CD14-positive monocyte (primary cell): ENCODE measurements around the gene BRD3OS. TPM values are rescaled to one million over a fixed set of nuclear protein-coding genes. Genes with fewer than 3 reads are reported as not detected.

Experiments
- DNase-seq, 3 donors: peaks; one replicate each; pipeline ENCODE4 v3.0.0-alpha.2; 2011 to 2022
- H2AFZ ChIP-seq: 2 replicates; pipeline ENCODE4 v1.6.0; 2012; ENCODE audit warnings: mild to moderate bottlenecking, low read depth, low read length, inconsistent platforms; ENCODE audit not compliant: insufficient read depth, poor library complexity, severe bottlenecking
- H3K27ac ChIP-seq, 2 donors: 1 replicate in 1 of 2; 2 replicates in 1 of 2; pipeline ENCODE4 v1.5.1; 2012 to 2013; ENCODE audit warnings: low read length in 2 of 2, control low read depth in 1 of 2, inconsistent platforms in 1 of 2, low read depth in 1 of 2, mild to moderate bottlenecking in 1 of 2
- H3K27me3 ChIP-seq, 2 donors: one replicate each; pipeline versions ENCODE4 v1.6.0 to v1.6.1; 2011 to 2013; ENCODE audit warnings: low read length in 2 of 2; ENCODE audit not compliant: control insufficient read depth in 2 of 2, insufficient read depth in 2 of 2
- H3K36me3 ChIP-seq, 2 donors: replicated peaks in 1 of 2; 1 replicate in 1 of 2; 2 replicates in 1 of 2; pipeline versions ENCODE4 v1.5.1 to v1.6.1; 2012 to 2013; ENCODE audit warnings: low read length in 2 of 2, control low read depth in 1 of 2, inconsistent platforms in 1 of 2, mild to moderate bottlenecking in 1 of 2; ENCODE audit not compliant: insufficient read depth in 2 of 2, control insufficient read depth in 1 of 2
- H3K4me1 ChIP-seq, 2 donors: 1 replicate in 1 of 2; 2 replicates in 1 of 2; pipeline versions ENCODE4 v1.5.1 to v1.6.1; 2012 to 2013; ENCODE audit warnings: low read length in 2 of 2, control low read depth in 1 of 2, inconsistent platforms in 1 of 2, mild to moderate bottlenecking in 1 of 2, moderate library complexity in 1 of 2; ENCODE audit not compliant: insufficient read depth in 2 of 2, control insufficient read depth in 1 of 2
- H3K4me2 ChIP-seq: replicated peaks from 2 replicates; pipeline ENCODE3; 2012; ENCODE audit warnings: low read length, moderate library complexity, mild to moderate bottlenecking; ENCODE audit not compliant: poor library complexity, severe bottlenecking; ENCODE audit errors: extremely low read depth
- H3K4me3 ChIP-seq, 3 experiments: fragments of 200-600 bp in 1 of 3; sonication (generic) in 1 of 3; replicated peaks in 1 of 3; 1 replicate in 2 of 3; 2 replicates in 1 of 3; pipeline ENCODE4 v1.5.1; 2011 to 2013; ENCODE audit warnings: low read length in 3 of 3, mild to moderate bottlenecking in 3 of 3, control low read depth in 2 of 3, low read depth in 2 of 3, inconsistent platforms in 1 of 3, moderate library complexity in 1 of 3
- H3K79me2 ChIP-seq: 2 replicates; pipeline ENCODE4 v1.6.0; 2012; ENCODE audit warnings: mild to moderate bottlenecking, control low read depth, inconsistent platforms, low read length, moderate library complexity; ENCODE audit not compliant: insufficient read depth
- H3K9ac ChIP-seq: 2 replicates; pipeline ENCODE4 v1.6.0; 2017; ENCODE audit warnings: low read length, mild to moderate bottlenecking; ENCODE audit not compliant: insufficient read depth, poor library complexity, severe bottlenecking
- H3K9me3 ChIP-seq, 2 donors: replicated peaks in 1 of 2; 1 replicate in 1 of 2; 2 replicates in 1 of 2; pipeline versions ENCODE4 v1.5.1 to v1.6.1; 2012 to 2013; ENCODE audit warnings: low read length in 2 of 2, control low read depth in 1 of 2; ENCODE audit not compliant: control insufficient read depth in 1 of 2, insufficient read depth in 1 of 2
- H4K20me1 ChIP-seq: 2 replicates; pipeline ENCODE4 v1.6.0; 2012; ENCODE audit warnings: mild to moderate bottlenecking, low read length, control low read depth, moderate library complexity; ENCODE audit not compliant: insufficient read depth
- H3K27ac Mint-ChIP-seq, 7 donors: one replicate each; pipeline ENCODE4 v1.8.0; 2020; ENCODE audit warnings: mild to moderate bottlenecking in 7 of 7, mixed read lengths in 7 of 7, moderate library complexity in 6 of 7, inconsistent platforms in 2 of 7
- H3K27me3 Mint-ChIP-seq, 3 donors: one replicate each; pipeline ENCODE4 v1.8.0; 2021 to 2022; ENCODE audit warnings: low read depth in 3 of 3, mild to moderate bottlenecking in 3 of 3, mixed read lengths in 3 of 3, moderate library complexity in 3 of 3, inconsistent platforms in 1 of 3
- H3K36me3 Mint-ChIP-seq, 2 donors: one replicate each; pipeline ENCODE4 v1.8.0; 2020; ENCODE audit warnings: mixed read lengths in 2 of 2, inconsistent platforms in 1 of 2, mild to moderate bottlenecking in 1 of 2
- H3K4me1 Mint-ChIP-seq: one replicate; pipeline ENCODE4 v1.8.0; 2020; ENCODE audit warnings: mild to moderate bottlenecking, mixed read lengths
- H3K4me3 Mint-ChIP-seq, 2 donors: one replicate each; pipeline ENCODE4 v1.8.0; 2020; ENCODE audit warnings: mild to moderate bottlenecking in 2 of 2, mixed read lengths in 2 of 2, moderate library complexity in 1 of 2
- H3K9me3 Mint-ChIP-seq, 7 donors: one replicate each; pipeline ENCODE4 v1.8.0; 2020 to 2022; ENCODE audit warnings: mixed read lengths in 7 of 7, mild to moderate bottlenecking in 6 of 7, moderate library complexity in 6 of 7, inconsistent platforms in 2 of 7
- CTCF ChIP-seq: fragments of 200-600 bp; IDR thresholded peaks from one replicate; pipeline ENCODE4 v1.8.0; 2022; ENCODE audit warnings: antibody characterized with exemption, mild to moderate bottlenecking
- WGBS: methylation state at CpG from one replicate; pipeline ENCODE4 v1.1.5; 2013; ENCODE audit warnings: missing lambda C conversion rate; ENCODE audit not compliant: insufficient coverage; 5-methylcytosine and 5-hydroxymethylcytosine counted together
- intact Hi-C, 2 donors: fragments of 100-400 bp; cut with micrococcal nuclease; formaldehyde crosslinking; loops; one replicate each; pipeline versions ENCODE4 v1.15.0 to v1.15.1; 2023
- polyA plus RNA-seq, 3 donors: library from polyadenylated mRNA; depleted of rRNA in 1 of 3; unstranded in 2 of 3; stranded (reverse) in 1 of 3; fragments of 300-500 nt in 2 of 3; fragments of >200 nt in 1 of 3; fragmentation: Illumina TruSeq in 2 of 3; gene quantifications; 1 replicate in 2 of 3; 2 replicates in 1 of 3; pipeline ENCODE4 v1.2.3, GENCODE V29; 2012 to 2021

Gene BRD3OS
- polyA plus RNA-seq, 3 donors: 2.9 to 6.8 (median 6.6) TPM

GRCh38 chr9:133992780-133993634 is 32.3 kb upstream of the BRD3OS start:
- intact Hi-C loops: loop anchor here in 1 of 2 donors (1.0 to 5.0 kb wide), 2 partner anchors 36 to 200 kb away; no protein-coding TSS in a partner anchor
- Histone ChIP-seq H3K36me3 (no peaks in the 10 kb centered on the region), H3K4me2 (peak overlapping the region; percentile 96), H3K27me3 (peaks cover 0 to 15% of the 10 kb centered on the region in 2 donors), H3K9ac (peak overlapping the region; percentile 75), H3K4me1 (peaks cover 26 to 39% of the 10 kb centered on the region in 2 donors), H4K20me1 (peaks cover 31% of the 10 kb centered on the region), H2AFZ (peak overlapping the region; percentile 93), H3K9me3 (no peaks in the 10 kb centered on the region), H3K4me3 (peak overlapping the region; percentile 62 to 91 (median 64)), H3K27ac (peak overlapping the region; percentile 7 to 79), H3K79me2 (peaks cover 27% of the 10 kb centered on the region)
- DNase-seq: peak; percentile 51 to 54 (median 51)
- peaks cover 0 to 6% (median 0%) of the 10 kb centered on the region in 7 donors for H3K9me3 Mint-ChIP-seq
- H3K4me3 Mint-ChIP-seq: peak overlapping the region; percentile 74 to 84
- H3K27ac Mint-ChIP-seq: peak overlapping the region in 3 of 7 donors; percentile 22 to 64 (median 30)
- TF ChIP-seq CTCF: peak; percentile 57
- peaks cover 22 to 29% (median 23%) of the 10 kb centered on the region in 3 donors for H3K27me3 Mint-ChIP-seq
- peaks cover 33% of the 10 kb centered on the region for H3K4me1 Mint-ChIP-seq
- 1% methylated on average over 71 of the region's 74 CpGs for WGBS
- no peaks in the 10 kb centered on the region for H3K36me3 Mint-ChIP-seq

GRCh38 chr9:133993635-133994253 is 31.5 kb upstream of the BRD3OS start:
- no peak for TF ChIP-seq CTCF
- WGBS: 65% methylated on average over 15 of the region's 16 CpGs
- no peaks in the 10 kb centered on the region for H3K36me3 ChIP-seq
- peak overlapping the region; percentile 74 to 84 for H3K4me3 Mint-ChIP-seq
- intact Hi-C loops: loop anchor here (1.0 to 5.0 kb wide), 4 partner anchors 36 to 211 kb away; no protein-coding TSS in a partner anchor
- peaks cover 20% of the 10 kb centered on the region for H3K79me2 ChIP-seq
- peak overlapping the region; percentile 96 for H3K4me2 ChIP-seq
- peaks cover 30% of the 10 kb centered on the region for H3K4me1 Mint-ChIP-seq
- H3K4me1 ChIP-seq: peaks cover 26 to 39% of the 10 kb centered on the region in 2 donors
- H3K4me3 ChIP-seq: peak overlapping the region; percentile 62 to 91 (median 64)
- DNase-seq: no peak
- peak overlapping the region in 1 of 2 donors; percentile 79 for H3K27ac ChIP-seq
- no peaks in the 10 kb centered on the region for H3K9me3 ChIP-seq
- H3K27me3 Mint-ChIP-seq: peaks cover 22 to 29% (median 23%) of the 10 kb centered on the region in 3 donors
- H3K27ac Mint-ChIP-seq: peak overlapping the region in 2 of 7 donors; percentile 22 to 30
- H3K27me3 ChIP-seq: peaks cover 0 to 15% of the 10 kb centered on the region in 2 donors
- H3K9ac ChIP-seq: peak overlapping the region; percentile 75
- peak overlapping the region; percentile 93 for H2AFZ ChIP-seq
- H3K36me3 Mint-ChIP-seq: no peaks in the 10 kb centered on the region
- H4K20me1 ChIP-seq: peaks cover 24% of the 10 kb centered on the region
- H3K9me3 Mint-ChIP-seq: peaks cover 0 to 6% (median 0%) of the 10 kb centered on the region in 7 donors
